Omental fat pad (tissue), 4 donors: ENCODE results near the gene TMEM63C. TPM values are rescaled to one million over a fixed set of nuclear protein-coding genes. Genes with fewer than 3 reads are reported as not detected.

ENCODE experiments used
- ATAC-seq: fragments of 150-250 bp; one replicate; pipeline ENCODE4 v1.9.1; 2016; ENCODE audit warnings: mild to moderate bottlenecking, moderate library complexity; ENCODE audit not compliant: low FRiP score
- DNase-seq: peaks from one replicate; pipeline ENCODE4 v3.0.0-alpha.2; 2019; ENCODE audit warnings: low spot score
- total RNA-seq, 4 donors: library from RNA; depleted of rRNA; stranded (reverse); fragments of >200 nt; gene quantifications; one replicate each; pipeline ENCODE4 v1.1.0, GENCODE V29; 2016
- TF ChIP-seq, protein P1 (sequence below), 3 donors: fragments of 450-650 bp; IDR thresholded peaks; one replicate each; pipeline ENCODE4 v1.5.1; 2016 to 2017; ENCODE audit warnings: antibody characterized with exemption in 3 of 3, mild to moderate bottlenecking in 3 of 3, moderate library complexity in 2 of 3

The TMEM63C gene
- total RNA-seq, 4 donors from 2014 or later: 0.13 TPM; not detected in 3

DNA sequence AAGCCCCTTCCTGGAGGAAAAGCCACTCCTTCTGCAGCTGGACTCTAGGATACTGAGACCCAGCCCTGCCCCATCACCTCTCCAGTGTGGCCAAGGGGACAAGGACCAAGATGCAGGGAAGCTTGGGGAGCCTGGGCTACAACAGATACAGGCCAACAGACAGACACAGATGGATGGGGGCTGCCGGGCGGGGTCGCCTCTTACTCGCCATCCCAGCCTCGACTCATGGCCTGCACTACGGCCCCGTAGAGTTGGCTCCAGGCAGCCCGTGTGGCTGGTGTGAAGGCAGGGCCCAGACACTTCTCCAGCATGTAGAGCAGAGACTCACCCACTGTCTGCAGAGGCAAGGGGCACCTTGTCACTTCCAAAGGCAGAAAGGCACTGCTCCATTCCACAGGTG is 84.7 kb downstream of the TMEM63C start:
- ATAC-seq (no peak), DNase-seq (no peak)
- TF ChIP-seq, protein P1, sequence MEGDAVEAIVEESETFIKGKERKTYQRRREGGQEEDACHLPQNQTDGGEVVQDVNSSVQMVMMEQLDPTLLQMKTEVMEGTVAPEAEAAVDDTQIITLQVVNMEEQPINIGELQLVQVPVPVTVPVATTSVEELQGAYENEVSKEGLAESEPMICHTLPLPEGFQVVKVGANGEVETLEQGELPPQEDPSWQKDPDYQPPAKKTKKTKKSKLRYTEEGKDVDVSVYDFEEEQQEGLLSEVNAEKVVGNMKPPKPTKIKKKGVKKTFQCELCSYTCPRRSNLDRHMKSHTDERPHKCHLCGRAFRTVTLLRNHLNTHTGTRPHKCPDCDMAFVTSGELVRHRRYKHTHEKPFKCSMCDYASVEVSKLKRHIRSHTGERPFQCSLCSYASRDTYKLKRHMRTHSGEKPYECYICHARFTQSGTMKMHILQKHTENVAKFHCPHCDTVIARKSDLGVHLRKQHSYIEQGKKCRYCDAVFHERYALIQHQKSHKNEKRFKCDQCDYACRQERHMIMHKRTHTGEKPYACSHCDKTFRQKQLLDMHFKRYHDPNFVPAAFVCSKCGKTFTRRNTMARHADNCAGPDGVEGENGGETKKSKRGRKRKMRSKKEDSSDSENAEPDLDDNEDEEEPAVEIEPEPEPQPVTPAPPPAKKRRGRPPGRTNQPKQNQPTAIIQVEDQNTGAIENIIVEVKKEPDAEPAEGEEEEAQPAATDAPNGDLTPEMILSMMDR (IDR thresholded peaks at IDR 0.05): no peak

DNA sequence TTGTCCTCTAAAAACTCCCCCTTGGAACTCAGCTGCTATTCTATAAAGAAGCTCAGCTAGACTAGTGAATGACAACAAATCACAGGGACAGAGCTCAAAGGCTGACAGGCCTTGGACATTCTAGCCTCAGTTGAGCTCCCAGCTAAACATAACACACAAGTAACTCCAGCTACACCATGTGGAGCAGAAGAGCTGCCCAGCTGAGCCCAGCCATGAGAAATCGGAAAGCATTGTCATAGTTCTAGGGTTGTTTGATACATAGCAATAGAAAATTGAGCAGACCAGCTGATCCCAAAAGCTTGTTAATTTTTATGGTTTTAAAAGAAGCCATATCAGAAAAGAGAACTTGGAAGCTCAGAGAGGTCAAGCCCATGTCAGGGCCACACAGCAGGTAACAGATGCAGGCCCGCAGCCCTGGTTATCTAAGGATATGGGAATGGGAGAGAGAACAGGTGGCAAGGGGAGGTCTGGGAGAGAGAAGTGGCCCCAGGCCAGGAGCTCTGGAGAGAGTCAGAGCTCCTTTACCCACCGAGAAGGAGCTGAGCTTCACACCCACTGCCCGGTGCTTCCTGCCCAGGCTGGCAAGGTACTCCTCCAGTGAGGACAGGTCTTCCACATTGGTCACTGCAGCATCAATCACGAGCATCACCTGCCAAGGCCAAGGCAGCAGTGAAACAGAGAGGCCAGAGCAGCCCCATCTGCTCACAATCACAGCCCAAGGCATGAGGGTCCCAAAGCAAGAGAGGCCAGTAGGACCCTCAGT is 86.5 kb downstream of the TMEM63C start:
- no peak for DNase-seq
- TF ChIP-seq, protein P1 (IDR thresholded peaks at IDR 0.05): no peak
- no peak for ATAC-seq

DNA sequence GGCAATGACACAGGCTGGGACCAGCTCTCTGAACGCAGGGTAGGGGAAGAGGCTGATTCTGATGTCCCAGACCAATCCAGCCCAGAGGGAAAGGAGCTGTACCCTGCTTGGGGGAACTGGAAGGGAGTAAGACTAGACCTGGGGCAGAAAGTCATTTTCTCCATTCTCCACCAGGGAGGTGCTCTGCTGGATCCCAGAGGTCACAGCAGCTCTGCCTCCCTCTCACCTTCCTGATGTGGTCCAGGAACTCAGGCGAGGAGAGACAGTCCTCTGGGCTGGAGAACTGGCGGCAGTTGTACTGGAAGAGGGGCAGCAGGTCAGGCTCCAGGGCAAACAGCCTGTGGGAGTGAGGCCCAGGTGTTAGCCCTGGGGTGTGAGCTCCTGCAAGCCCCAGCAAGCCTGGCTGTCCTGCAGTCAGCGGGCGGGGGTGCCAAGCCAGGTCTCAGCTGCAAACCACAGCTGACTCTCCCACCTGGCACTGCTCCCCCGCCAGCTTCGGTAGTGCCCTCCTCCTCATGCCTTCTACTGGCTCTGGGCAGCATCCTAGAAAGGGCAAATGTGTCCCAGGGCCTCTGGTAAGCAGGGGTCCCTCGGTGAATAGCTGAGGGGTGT is 87.5 kb downstream of the TMEM63C start:
- DNase-seq (no peak), ATAC-seq (no peak)
- TF ChIP-seq, protein P1 (IDR thresholded peaks at IDR 0.05): no peak

DNA sequence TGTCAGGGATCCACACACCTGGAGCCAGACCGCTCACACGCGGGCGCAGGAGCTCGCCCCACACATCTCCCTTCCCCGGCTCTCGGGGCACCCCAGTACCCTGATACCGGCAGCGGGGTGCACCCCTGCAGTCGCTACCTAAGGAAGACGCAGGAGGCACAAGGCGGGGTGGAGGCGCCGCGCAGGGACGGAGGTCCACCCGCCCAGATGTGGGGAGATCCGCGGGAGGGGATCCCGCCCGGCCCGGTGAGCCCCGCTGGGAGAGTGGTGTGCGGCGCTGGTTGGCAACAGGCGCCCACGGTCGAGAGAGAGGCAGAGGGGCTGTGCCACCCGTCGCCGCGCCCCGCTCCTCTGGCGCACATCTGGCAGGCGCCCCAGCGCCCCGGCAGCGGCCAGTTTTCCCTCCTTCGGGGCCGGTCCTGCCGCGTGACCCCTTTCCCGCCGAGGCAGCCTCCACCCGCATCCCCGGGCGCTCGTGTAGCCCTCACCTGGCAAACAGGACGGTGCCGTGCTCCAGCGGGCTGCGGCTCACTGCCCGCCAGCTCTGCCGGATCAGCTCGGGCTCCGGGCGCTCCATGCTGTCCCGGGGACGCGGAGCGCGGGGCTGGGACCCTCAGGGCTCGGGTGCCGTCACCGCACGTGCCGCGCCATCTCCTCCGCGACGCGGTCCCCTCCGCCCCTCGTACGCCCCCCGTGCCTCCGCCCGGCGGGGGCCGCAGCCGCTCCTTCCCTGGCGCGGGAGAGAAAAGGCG is 88.9 kb downstream of the TMEM63C start:
- no peak for DNase-seq
- TF ChIP-seq, protein P1 (IDR thresholded peaks at IDR 0.05): no peak
- ATAC-seq: no peak

DNA sequence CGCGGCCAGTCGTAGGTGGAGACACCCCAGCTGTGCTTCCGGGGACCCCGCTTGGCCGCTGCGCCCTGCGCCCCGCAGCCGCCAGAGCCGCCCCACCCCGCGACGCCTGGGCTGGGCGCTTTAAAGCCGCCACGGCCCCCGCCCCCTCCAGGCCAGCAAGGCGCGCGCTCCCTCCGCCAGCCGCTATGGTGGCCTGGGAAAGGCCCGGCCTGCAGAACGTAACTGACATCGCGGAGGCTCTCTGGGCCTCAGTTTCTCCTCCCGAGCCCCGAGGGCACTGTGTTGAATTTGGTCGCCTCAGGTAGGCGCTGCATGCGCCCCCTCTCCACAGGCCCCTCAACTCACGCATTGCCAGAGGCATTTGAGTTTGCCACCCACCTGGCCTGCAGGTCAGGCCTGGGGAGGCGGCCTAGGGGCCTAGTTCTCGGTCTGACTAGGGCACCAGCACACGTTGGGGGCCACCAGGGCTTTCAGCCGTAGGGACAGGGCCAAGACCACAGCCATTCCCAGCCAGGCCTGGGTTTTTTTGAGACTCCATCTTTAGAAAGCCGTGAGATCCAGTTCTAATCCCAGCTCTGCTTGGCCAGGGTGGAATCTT is 89.6 kb downstream of the TMEM63C start, which contains the start of gene NGB:
Gene NGB (minus strand): TSS at position 94 of the 598 bp plus-strand sequence. CDS start 269 bp downstream, outside the sequence.
- TF ChIP-seq, protein P1 (IDR thresholded peaks at IDR 0.05): no peak
- ATAC-seq (no peak), DNase-seq (no peak)

DNA sequence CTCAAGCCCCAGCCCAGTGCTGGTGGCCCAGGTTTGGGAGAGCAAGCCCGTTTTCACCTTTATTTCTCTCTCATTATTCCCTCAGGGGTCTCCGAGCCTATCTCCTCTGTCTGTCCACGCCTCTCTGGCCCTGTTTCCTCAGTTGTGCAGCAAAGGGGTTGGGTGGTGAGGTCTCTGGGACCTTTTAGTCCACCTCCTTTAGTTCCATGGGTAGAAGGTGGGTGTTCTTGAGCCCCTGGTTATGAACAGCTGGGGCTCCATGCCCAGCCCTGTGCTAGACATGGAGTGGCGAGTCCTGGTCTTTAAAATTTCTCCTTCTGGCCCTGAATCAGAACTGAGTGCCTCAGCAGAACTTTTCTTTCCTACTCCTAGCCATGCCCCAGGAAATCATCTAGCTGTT is 90.7 kb downstream of the TMEM63C start:
- DNase-seq: no peak

More for the DNA sequence above, 90.7 kb downstream of the TMEM63C start:
- no peak for ATAC-seq
- TF ChIP-seq, protein P1 (IDR thresholded peaks at IDR 0.05): no peak
